Liver (tissue), 9 donors: ENCODE measurements around the gene C10orf62. TPM values are rescaled to one million over a fixed set of nuclear protein-coding genes. Genes with fewer than 3 reads are reported as not detected.

ENCODE experiments used
- DNase-seq: peaks from one replicate; pipeline ENCODE4 v3.0.0-alpha.2; 2017; ENCODE audit warnings: low spot score
- H3K27ac ChIP-seq, 2 donors: one replicate each; pipeline ENCODE4 v1.7.0; 2013; ENCODE audit warnings: inconsistent platforms in 2 of 2, low read length in 2 of 2, control low read depth in 1 of 2, low read depth in 1 of 2, mild to moderate bottlenecking in 1 of 2
- H3K27me3 ChIP-seq, 4 donors: one replicate each; pipeline versions ENCODE4 v1.6.1 to v1.7.0; 2013; ENCODE audit warnings: low read length in 3 of 4, inconsistent platforms in 1 of 4, mild to moderate bottlenecking in 1 of 4, moderate library complexity in 1 of 4; ENCODE audit not compliant: control insufficient read depth in 4 of 4, insufficient read depth in 4 of 4
- H3K36me3 ChIP-seq, 4 donors: one replicate each; pipeline versions ENCODE4 v1.6.1 to v1.7.0; 2013; ENCODE audit warnings: low read length in 3 of 4, mild to moderate bottlenecking in 3 of 4, low read depth in 1 of 4, moderate library complexity in 1 of 4; ENCODE audit not compliant: control insufficient read depth in 4 of 4, insufficient read depth in 3 of 4
- H3K4me1 ChIP-seq, 4 donors: one replicate each; pipeline versions ENCODE4 v1.6.1 to v1.7.0; 2013; ENCODE audit warnings: low read length in 3 of 4, mild to moderate bottlenecking in 3 of 4, moderate library complexity in 1 of 4; ENCODE audit not compliant: control insufficient read depth in 4 of 4, insufficient read depth in 4 of 4
- H3K4me3 ChIP-seq, 3 donors: one replicate each; pipeline versions ENCODE4 v1.6.1 to v1.7.0; 2013; ENCODE audit warnings: low read length in 3 of 3, control low read depth in 1 of 3, low read depth in 1 of 3, mild to moderate bottlenecking in 1 of 3
- H3K9ac ChIP-seq, 2 donors: one replicate each; pipeline ENCODE4 v1.7.0; 2013; ENCODE audit warnings: low read length in 2 of 2, mild to moderate bottlenecking in 2 of 2, moderate library complexity in 2 of 2, control low read depth in 1 of 2, low read depth in 1 of 2
- H3K9me3 ChIP-seq, 4 donors: one replicate each; pipeline versions ENCODE4 v1.6.1 to v1.7.0; 2013; ENCODE audit warnings: low read length in 3 of 4; ENCODE audit not compliant: control insufficient read depth in 4 of 4
- GABPA ChIP-seq, 2 donors: IDR thresholded peaks in 1 of 2; conservative IDR thresholded peaks in 1 of 2; 2 replicates each; pipeline ENCODE4 v1.6.1; 2016; ENCODE audit warnings: antibody characterized with exemption in 2 of 2, mild to moderate bottlenecking in 1 of 2, moderate library complexity in 1 of 2
- RXRA ChIP-seq, 2 donors: IDR thresholded peaks; 2 replicates each; pipeline ENCODE4 v1.6.1; 2017 to 2018; ENCODE audit warnings: antibody characterized with exemption in 2 of 2, mild to moderate bottlenecking in 1 of 2
- SP1 ChIP-seq: IDR thresholded peaks from 2 replicates; pipeline ENCODE4 v1.6.1; 2018; ENCODE audit warnings: antibody characterized with exemption, mild to moderate bottlenecking
- YY1 ChIP-seq: IDR thresholded peaks from 2 replicates; pipeline ENCODE4 v1.6.1; 2016; ENCODE audit warnings: antibody characterized with exemption, mild to moderate bottlenecking
- ZBTB33 ChIP-seq: IDR thresholded peaks from 2 replicates; pipeline ENCODE4 v1.6.1; 2016; ENCODE audit warnings: antibody characterized with exemption
- WGBS: extraction: QIAGEN DNeasy Blood & Tissue Kit; methylation state at CpG from one replicate; pipeline ENCODE4 v1.1.7; 2013; 5-methylcytosine and 5-hydroxymethylcytosine counted together
- polyA plus RNA-seq, 2 donors: library from polyadenylated mRNA; stranded (reverse) in 1 of 2; unstranded in 1 of 2; fragments of 200-250 nt in 1 of 2; fragments of >200 nt in 1 of 2; fragmentation: Nextera tagmentation in 1 of 2; extraction: Ambion mirVana in 1 of 2; gene quantifications; one replicate each; pipeline versions ENCODE4 v1.2.1 to v1.2.3, GENCODE V29; 2013 to 2015
- total RNA-seq, 2 donors: library from RNA; depleted of rRNA; stranded (reverse); fragments of >200 nt; gene quantifications; one replicate each; pipeline ENCODE4 v1.2.3, GENCODE V29; 2014
- TF ChIP-seq, protein P1 (sequence below): fragments of 150-350 bp; IDR thresholded peaks from 2 replicates; pipeline ENCODE4 v1.5.1; 2017; ENCODE audit warnings: improper control_type of control experiment, low read depth, low read length; ENCODE audit not compliant: missing input control
- donor health status: healthy.
- donor health status: healthy.
- donor health status: healthy.
- donor health status: healthy.
- donor health status: healthy.

Gene C10orf62
- total and polyA plus RNA-seq, 4 donors, result 0.16 to 3.0 (median 0.41) TPM

GRCh38 chr10:97632949-97633884, 43.7 kb downstream of the C10orf62 start, which contains the start of gene MORN4:
MORN4 (minus strand) TSS chr10:97633500; CDS start chr10:97619653, 13,847 bp downstream.
- Histone ChIP-seq H3K27ac (no peak within 1 kb of the TSS), H3K9me3 (no peaks in the 10 kb centered on the region), H3K27me3 (no peaks in the 10 kb centered on the region), H3K4me3 (peak within 1 kb of the TSS; percentile 44 to 90 (median 76)), H3K4me1 (peaks cover 1 to 8% (median 6%) of the 10 kb centered on the region in 4 donors), H3K36me3 (no peaks in the 10 kb centered on the region), H3K9ac (no peak within 1 kb of the TSS)
- 4% methylated on average over 62 of the region's 62 CpGs for WGBS
- peak; percentile 93 for DNase-seq
- TF ChIP-seq, protein P1, sequence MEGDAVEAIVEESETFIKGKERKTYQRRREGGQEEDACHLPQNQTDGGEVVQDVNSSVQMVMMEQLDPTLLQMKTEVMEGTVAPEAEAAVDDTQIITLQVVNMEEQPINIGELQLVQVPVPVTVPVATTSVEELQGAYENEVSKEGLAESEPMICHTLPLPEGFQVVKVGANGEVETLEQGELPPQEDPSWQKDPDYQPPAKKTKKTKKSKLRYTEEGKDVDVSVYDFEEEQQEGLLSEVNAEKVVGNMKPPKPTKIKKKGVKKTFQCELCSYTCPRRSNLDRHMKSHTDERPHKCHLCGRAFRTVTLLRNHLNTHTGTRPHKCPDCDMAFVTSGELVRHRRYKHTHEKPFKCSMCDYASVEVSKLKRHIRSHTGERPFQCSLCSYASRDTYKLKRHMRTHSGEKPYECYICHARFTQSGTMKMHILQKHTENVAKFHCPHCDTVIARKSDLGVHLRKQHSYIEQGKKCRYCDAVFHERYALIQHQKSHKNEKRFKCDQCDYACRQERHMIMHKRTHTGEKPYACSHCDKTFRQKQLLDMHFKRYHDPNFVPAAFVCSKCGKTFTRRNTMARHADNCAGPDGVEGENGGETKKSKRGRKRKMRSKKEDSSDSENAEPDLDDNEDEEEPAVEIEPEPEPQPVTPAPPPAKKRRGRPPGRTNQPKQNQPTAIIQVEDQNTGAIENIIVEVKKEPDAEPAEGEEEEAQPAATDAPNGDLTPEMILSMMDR, result no peak
- TF ChIP-seq YY1 (peak; percentile 99), ZBTB33 (no peak), GABPA (IDR thresholded peaks at IDR 0.05 in 1 of 2, conservative IDR thresholded peaks at IDR 0.05 in 1 of 2) (no peak), SP1 (peak; percentile 89), RXRA (IDR thresholded peaks at IDR 0.05) (peak in 1 of 2 donors; percentile 18)

DNA sequence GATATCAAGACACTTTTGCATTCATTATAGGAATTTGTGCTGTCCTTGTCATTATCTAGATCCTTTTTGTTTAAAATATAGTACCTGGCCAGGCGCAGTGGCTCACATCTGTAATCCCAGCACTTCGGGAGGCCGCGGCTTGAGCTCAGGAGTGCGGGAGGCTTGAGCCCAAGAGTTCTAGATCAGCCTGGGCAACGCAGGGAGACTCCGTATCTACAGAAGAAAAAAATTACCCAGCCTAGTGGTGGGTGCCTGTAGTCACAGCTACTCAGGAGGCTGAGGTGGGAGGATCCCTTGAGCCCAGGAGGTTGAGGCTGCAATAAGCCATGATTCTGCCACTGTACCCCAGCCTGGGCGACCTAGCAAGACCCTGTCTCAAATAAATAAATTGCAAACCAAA, 44.4 kb downstream of the C10orf62 start:
- 82% methylated on average over 8 of the region's 8 CpGs for WGBS
- peaks cover 1 to 8% (median 6%) of the 10 kb centered on the region in 4 donors for H3K4me1 ChIP-seq
- no peak overlapping the region for H3K27ac ChIP-seq
- no peak for DNase-seq
- H3K4me3 ChIP-seq, result peak overlapping the region; percentile 44 to 90 (median 76)
- no peak overlapping the region for H3K9ac ChIP-seq
- TF ChIP-seq, protein P1, result peak; percentile 7
- TF ChIP-seq ZBTB33, result no peak
- H3K9me3 ChIP-seq, result no peaks in the 10 kb centered on the region
- H3K27me3 ChIP-seq, result no peaks in the 10 kb centered on the region
- no peaks in the 10 kb centered on the region for H3K36me3 ChIP-seq
